SU-DHL-6 (cell line): Measurements from ENCODE around the gene PDE3B.
"Not testable (repeated sequence)": the region's sequence is repeated elsewhere in the genome, so short reads cannot be mapped to it uniquely, and the experiment has no call there.

ENCODE experiments used
- H2AFZ ChIP-seq: fragments of 200-600 bp; sonication (generic); 2 replicates; pipeline ENCODE4 v1.6.1; 2014; ENCODE audit warnings: low read depth, mild to moderate bottlenecking, moderate library complexity, mixed read lengths, antibody characterized with exemption, low read length; ENCODE audit not compliant: severe bottlenecking
- H3F3A ChIP-seq: fragments of 200-600 bp; shearing (Covaris generic); 2 replicates; pipeline ENCODE4 v1.6.0; 2016; ENCODE audit warnings: antibody characterized with exemption, mild to moderate bottlenecking; ENCODE audit not compliant: insufficient read depth
- H3K27ac ChIP-seq: fragments of 200-600 bp; sonication (generic); 2 replicates; pipeline ENCODE4 v1.5.1; 2016; ENCODE audit warnings: low read depth, mild to moderate bottlenecking, low read length, moderate library complexity, mixed read lengths
- H3K27me3 ChIP-seq: fragments of 200-600 bp; sonication (generic), shearing (Covaris generic); 2 replicates; pipeline ENCODE4 v1.6.0; 2014; ENCODE audit warnings: mild to moderate bottlenecking, low read length
- H3K36me3 ChIP-seq: fragments of 200-600 bp; sonication (generic); 2 replicates; pipeline ENCODE4 v1.6.1; 2014; ENCODE audit warnings: mild to moderate bottlenecking, low read length, mixed read lengths
- H3K4me2 ChIP-seq: fragments of 300-600, 200-600 bp; shearing (Covaris generic), sonication (generic); 2 replicates; pipeline ENCODE4 v1.6.0; 2014; ENCODE audit warnings: low read length, low read depth, mild to moderate bottlenecking; ENCODE audit not compliant: poor library complexity, severe bottlenecking
- H3K4me3 ChIP-seq: fragments of 200-600 bp; sonication (generic); 2 replicates; pipeline ENCODE4 v1.5.1; 2014; ENCODE audit warnings: antibody characterized with exemption, low read length, mild to moderate bottlenecking, mixed read lengths; ENCODE audit not compliant: insufficient read depth, poor library complexity, severe bottlenecking
- H3K79me2 ChIP-seq: fragments of 200-600 bp; sonication (generic); 2 replicates; pipeline ENCODE4 v1.6.1; 2014; ENCODE audit warnings: mild to moderate bottlenecking, low read length, moderate library complexity; ENCODE audit not compliant: insufficient read depth
- H3K9ac ChIP-seq: fragments of 200-600 bp; sonication (generic); 2 replicates; pipeline ENCODE4 v1.7.0; 2014; ENCODE audit warnings: mild to moderate bottlenecking, low read length
- H3K9me2 ChIP-seq: fragments of 200-600 bp; sonication (generic); replicated peaks from 2 replicates; pipeline ENCODE4 v1.6.1; 2014; ENCODE audit warnings: low read length; ENCODE audit not compliant: insufficient read depth
- H3K9me3 ChIP-seq: fragments of 200-600 bp; sonication (generic); 2 replicates; pipeline ENCODE4 v1.6.1; 2014; ENCODE audit warnings: low read length, mixed read lengths; ENCODE audit not compliant: insufficient read depth
- H4K20me1 ChIP-seq: fragments of 200-600 bp; sonication (generic); 2 replicates; pipeline ENCODE4 v1.6.1; 2014; ENCODE audit warnings: low read depth, mild to moderate bottlenecking, antibody characterized with exemption, low read length, moderate library complexity, mixed read lengths
- EZH2phosphoT487 ChIP-seq: fragments of 200-600 bp; sonication (generic), shearing (Covaris generic); conservative IDR thresholded peaks from 2 replicates; pipeline ENCODE4 v1.6.1; 2018; ENCODE audit warnings: mild to moderate bottlenecking, antibody characterized with exemption, low read length, moderate library complexity, mixed read lengths
- TF ChIP-seq, protein P1 (sequence below): fragments of 200-600 bp; sonication (generic); IDR thresholded peaks from one replicate; pipeline ENCODE4 v1.5.1; 2017; ENCODE audit warnings: antibody characterized with exemption, mild to moderate bottlenecking, low read length, moderate library complexity; ENCODE audit not compliant: insufficient read depth, poor library complexity, severe bottlenecking

Gene PDE3B

DNA sequence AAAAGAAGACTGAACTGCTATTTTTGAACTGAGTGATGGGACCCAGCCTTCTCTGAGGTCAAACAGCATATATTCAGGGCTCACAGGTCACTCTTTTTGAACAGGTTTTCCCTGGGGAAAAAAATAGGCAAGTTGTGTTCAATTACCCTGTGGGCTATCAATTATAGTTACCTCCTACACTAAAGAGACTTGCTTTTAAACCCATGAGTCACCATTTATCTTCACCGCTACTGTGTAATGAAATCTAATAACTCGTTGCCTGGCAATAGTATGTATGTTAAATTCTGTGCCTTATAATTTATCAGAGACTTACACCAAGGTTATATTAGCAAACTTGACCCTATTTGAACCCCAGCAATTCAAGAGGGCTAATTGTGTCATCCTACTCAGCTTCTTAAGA, 149.9 kb downstream of the PDE3B start:
- Histone ChIP-seq H2AFZ (no peak overlapping the region), H3K4me3 (no peak overlapping the region), H3K79me2 (no peaks in the 10 kb centered on the region), H3K9ac (no peak overlapping the region), H3F3A (no peaks in the 10 kb centered on the region), H3K4me2 (no peak overlapping the region), H3K9me3 (no peaks in the 10 kb centered on the region), H3K27me3 (no peaks in the 10 kb centered on the region), H3K27ac (no peak overlapping the region), H3K9me2 (no peaks in the 10 kb centered on the region), H3K36me3 (no peaks in the 10 kb centered on the region), H4K20me1 (no peaks in the 10 kb centered on the region)
- TF ChIP-seq, protein P1, sequence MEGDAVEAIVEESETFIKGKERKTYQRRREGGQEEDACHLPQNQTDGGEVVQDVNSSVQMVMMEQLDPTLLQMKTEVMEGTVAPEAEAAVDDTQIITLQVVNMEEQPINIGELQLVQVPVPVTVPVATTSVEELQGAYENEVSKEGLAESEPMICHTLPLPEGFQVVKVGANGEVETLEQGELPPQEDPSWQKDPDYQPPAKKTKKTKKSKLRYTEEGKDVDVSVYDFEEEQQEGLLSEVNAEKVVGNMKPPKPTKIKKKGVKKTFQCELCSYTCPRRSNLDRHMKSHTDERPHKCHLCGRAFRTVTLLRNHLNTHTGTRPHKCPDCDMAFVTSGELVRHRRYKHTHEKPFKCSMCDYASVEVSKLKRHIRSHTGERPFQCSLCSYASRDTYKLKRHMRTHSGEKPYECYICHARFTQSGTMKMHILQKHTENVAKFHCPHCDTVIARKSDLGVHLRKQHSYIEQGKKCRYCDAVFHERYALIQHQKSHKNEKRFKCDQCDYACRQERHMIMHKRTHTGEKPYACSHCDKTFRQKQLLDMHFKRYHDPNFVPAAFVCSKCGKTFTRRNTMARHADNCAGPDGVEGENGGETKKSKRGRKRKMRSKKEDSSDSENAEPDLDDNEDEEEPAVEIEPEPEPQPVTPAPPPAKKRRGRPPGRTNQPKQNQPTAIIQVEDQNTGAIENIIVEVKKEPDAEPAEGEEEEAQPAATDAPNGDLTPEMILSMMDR: no peak
- no peak for TF ChIP-seq EZH2phosphoT487

DNA sequence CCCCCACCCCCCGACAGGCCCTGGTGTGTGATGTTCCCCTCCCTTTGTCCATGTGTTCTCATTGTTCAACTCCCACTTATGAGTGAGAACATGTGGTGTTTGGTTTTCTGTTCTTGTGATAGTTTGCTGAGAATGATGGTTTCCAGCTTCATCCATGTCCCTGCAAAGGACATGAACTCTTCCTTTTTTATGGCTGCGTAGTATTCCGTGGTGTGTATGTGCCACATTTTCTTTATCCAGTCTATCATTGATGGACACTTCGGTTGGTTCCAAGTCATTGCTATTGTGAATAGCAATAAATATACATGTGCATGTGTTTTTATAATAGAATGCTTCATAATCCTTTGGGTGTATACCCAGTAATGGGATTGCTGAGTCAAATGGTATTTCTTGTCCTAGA, 152.4 kb downstream of the PDE3B start:
- H3K9me3 ChIP-seq, H2AFZ ChIP-seq, H3K79me2 ChIP-seq, H3K4me2 ChIP-seq, H3K9ac ChIP-seq, H3K36me3 ChIP-seq, H3F3A ChIP-seq, H3K27ac ChIP-seq, H3K4me3 ChIP-seq, H3K27me3 ChIP-seq, H3K9me2 ChIP-seq, H4K20me1 ChIP-seq: not testable (repeated sequence)

DNA sequence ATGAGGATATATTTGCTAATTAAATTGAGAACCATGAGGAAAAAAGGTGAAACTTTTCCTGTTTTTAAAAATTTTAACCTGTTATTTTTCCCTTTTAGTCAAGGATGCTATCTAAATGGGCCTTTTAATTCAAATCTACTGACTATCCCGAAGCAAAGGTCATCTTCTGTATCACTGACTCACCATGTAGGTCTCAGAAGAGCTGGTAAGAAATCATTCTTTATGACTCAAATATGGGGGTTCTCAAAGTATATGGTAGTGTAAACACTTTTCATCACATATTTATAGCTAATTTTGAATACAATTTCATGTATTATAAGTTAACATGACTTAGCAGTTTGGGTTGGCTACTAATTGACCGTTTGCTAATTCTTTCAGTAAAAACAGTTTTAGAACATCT, 160.2 kb downstream of the PDE3B start:
- Histone ChIP-seq H3K9me2 (no peaks in the 10 kb centered on the region), H3K36me3 (no peaks in the 10 kb centered on the region), H4K20me1 (no peaks in the 10 kb centered on the region), H3K79me2 (no peaks in the 10 kb centered on the region), H3K27me3 (no peaks in the 10 kb centered on the region), H3K9ac (no peak overlapping the region), H3F3A (no peaks in the 10 kb centered on the region), H3K27ac (no peak overlapping the region), H2AFZ (no peak overlapping the region), H3K9me3 (no peaks in the 10 kb centered on the region), H3K4me3 (no peak overlapping the region), H3K4me2 (no peak overlapping the region)
- TF ChIP-seq EZH2phosphoT487: no peak
- TF ChIP-seq, protein P1: no peak

DNA sequence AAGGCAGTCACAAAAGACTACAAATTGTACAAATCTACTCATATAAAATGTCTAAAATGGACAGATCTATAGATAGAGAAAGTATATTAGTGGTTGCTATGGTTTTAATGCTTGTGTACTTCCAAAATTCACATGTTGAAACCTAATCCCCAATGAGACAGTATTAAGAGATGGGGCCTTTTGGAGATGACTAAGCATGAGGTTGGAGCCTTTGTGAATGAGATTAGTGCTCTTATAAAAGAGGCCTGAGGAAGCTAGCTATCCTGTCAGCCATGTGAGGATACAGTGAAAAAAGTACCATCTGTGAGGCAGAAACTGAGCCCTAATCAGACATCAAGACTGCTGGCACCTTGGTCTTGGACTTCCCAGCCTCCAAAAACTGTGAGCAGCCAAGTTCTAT, 165.9 kb downstream of the PDE3B start:
- TF ChIP-seq, protein P1: no peak
- no peak for TF ChIP-seq EZH2phosphoT487
- H3K9me2 ChIP-seq: no peaks in the 10 kb centered on the region

More for the DNA sequence above, 165.9 kb downstream of the PDE3B start:
- no peak overlapping the region for H3K27ac ChIP-seq
- H3K4me2 ChIP-seq: no peak overlapping the region
- H2AFZ ChIP-seq: no peak overlapping the region
- H3K9ac ChIP-seq: no peak overlapping the region
- no peak overlapping the region for H3K4me3 ChIP-seq
- H3F3A ChIP-seq: no peaks in the 10 kb centered on the region
- no peaks in the 10 kb centered on the region for H3K9me3 ChIP-seq
- no peaks in the 10 kb centered on the region for H3K27me3 ChIP-seq
- H3K79me2 ChIP-seq: no peaks in the 10 kb centered on the region
- H4K20me1 ChIP-seq: no peaks in the 10 kb centered on the region
- no peaks in the 10 kb centered on the region for H3K36me3 ChIP-seq
